ENCODE measurements around the gene LAMC1.

Gene LAMC1

GRCh38 chr1:183094351-183094750, 71.1 kb downstream of the LAMC1 start:
- H3K4me3 ChIP-seq (IDR thresholded peaks at IDR 0.05; ENCODE audit: insufficient read depth, low read depth, low read length): no peak overlapping the region
- H3K36me3 ChIP-seq (ENCODE audit: insufficient read depth): no peaks in the 10 kb centered on the region
- no peaks in the 10 kb centered on the region for H4K20me1 ChIP-seq (ENCODE audit: insufficient read depth)
- no peak overlapping the region for H3K4me2 ChIP-seq
- H3K9ac ChIP-seq: no peak overlapping the region
- H3K79me2 ChIP-seq (ENCODE audit: insufficient read depth, low read depth): no peaks in the 10 kb centered on the region
- no peak overlapping the region for H3K27ac ChIP-seq
- peaks cover 11% of the 10 kb centered on the region for H3K4me1 ChIP-seq (ENCODE audit: low read depth, poor library complexity, severe bottlenecking)
- no peak for TF ChIP-seq CTCF (conservative IDR thresholded peaks at IDR 0.05; ENCODE audit: low read depth, low read length)
- no peak overlapping the region for H2AFZ ChIP-seq (ENCODE audit: low read depth)
- no peaks in the 10 kb centered on the region for H3K27me3 ChIP-seq (ENCODE audit: insufficient read depth, low read depth)

GRCh38 chr1:183096351-183096750, 73.1 kb downstream of the LAMC1 start:
- no peak overlapping the region for H2AFZ ChIP-seq (ENCODE audit: low read depth)
- no peaks in the 10 kb centered on the region for H3K79me2 ChIP-seq (ENCODE audit: insufficient read depth, low read depth)
- no peak for TF ChIP-seq CTCF (conservative IDR thresholded peaks at IDR 0.05; ENCODE audit: low read depth, low read length)
- no peak overlapping the region for H3K4me3 ChIP-seq (IDR thresholded peaks at IDR 0.05; ENCODE audit: insufficient read depth, low read depth, low read length)
- H3K9ac ChIP-seq: no peak overlapping the region
- H3K36me3 ChIP-seq (ENCODE audit: insufficient read depth): no peaks in the 10 kb centered on the region
- H3K27me3 ChIP-seq (ENCODE audit: insufficient read depth, low read depth): no peaks in the 10 kb centered on the region
- peaks cover 20% of the 10 kb centered on the region for H3K4me1 ChIP-seq (ENCODE audit: low read depth, poor library complexity, severe bottlenecking)
- no peak overlapping the region for H3K27ac ChIP-seq
- H3K4me2 ChIP-seq: no peak overlapping the region
- no peaks in the 10 kb centered on the region for H4K20me1 ChIP-seq (ENCODE audit: insufficient read depth)

- H3K79me2 ChIP-seq (ENCODE audit: insufficient read depth, low read depth): no peaks in the 10 kb centered on the region
- H3K27ac ChIP-seq: no peak overlapping the region
- H3K4me1 ChIP-seq (ENCODE audit: low read depth, poor library complexity, severe bottlenecking): peaks cover 25% of the 10 kb centered on the region
- no peak overlapping the region for H3K9ac ChIP-seq
- H3K27me3 ChIP-seq (ENCODE audit: insufficient read depth, low read depth): no peaks in the 10 kb centered on the region
- H3K36me3 ChIP-seq (ENCODE audit: insufficient read depth): no peaks in the 10 kb centered on the region
- H3K4me2 ChIP-seq: no peak overlapping the region
- no peaks in the 10 kb centered on the region for H4K20me1 ChIP-seq (ENCODE audit: insufficient read depth)
- no peak for TF ChIP-seq CTCF (conservative IDR thresholded peaks at IDR 0.05; ENCODE audit: low read depth, low read length)
- no peak overlapping the region for H2AFZ ChIP-seq (ENCODE audit: low read depth)
- H3K4me3 ChIP-seq (IDR thresholded peaks at IDR 0.05; ENCODE audit: insufficient read depth, low read depth, low read length): no peak overlapping the region
These were observed 73.7 kb downstream of the LAMC1 start for GRCh38 chr1:183096894-183097293.

- Histone ChIP-seq H4K20me1 (ENCODE audit: insufficient read depth) (no peaks in the 10 kb centered on the region), H3K36me3 (ENCODE audit: insufficient read depth) (no peaks in the 10 kb centered on the region), H3K4me3 (IDR thresholded peaks at IDR 0.05; ENCODE audit: insufficient read depth, low read depth, low read length) (no peak overlapping the region)
These were observed 74.3 kb downstream of the LAMC1 start for GRCh38 chr1:183097438-183098051.

More at GRCh38 chr1:183097438-183098051, 74.3 kb downstream of the LAMC1 start:
- Histone ChIP-seq H3K4me2 (no peak overlapping the region), H3K27me3 (ENCODE audit: insufficient read depth, low read depth) (no peaks in the 10 kb centered on the region), H3K79me2 (ENCODE audit: insufficient read depth, low read depth) (no peaks in the 10 kb centered on the region), H2AFZ (ENCODE audit: low read depth) (no peak overlapping the region), H3K9ac (no peak overlapping the region), H3K4me1 (ENCODE audit: low read depth, poor library complexity, severe bottlenecking) (peaks cover 25% of the 10 kb centered on the region), H3K27ac (no peak overlapping the region)
- TF ChIP-seq CTCF (conservative IDR thresholded peaks at IDR 0.05; ENCODE audit: low read depth, low read length): no peak
